Panc1 (cell line): ENCODE measurements around the gene NRDC. TPM values are rescaled to one million over a fixed set of nuclear protein-coding genes. Genes with fewer than 3 reads are reported as not detected.

Experiments
- ATAC-seq: fragments of 200-7000 bp; cut with Tn5 transposase; 2 replicates; pipeline ENCODE4 v1.9.1; 2020; ENCODE audit warnings: mild to moderate bottlenecking, moderate library complexity
- BruUV-seq: library from RNA; stranded (reverse); fragments of 400-500 nt; replicated peaks from 2 replicates; lab custom pipeline; 2021; lab: Mats Ljungman, UMichigan
- CTCF ChIA-PET: fragments of 300-600 bp; sonication (Branson Sonifier 250); formaldehyde crosslinking; loops from one replicate; lab custom pipeline; 2022; ENCODE audit warnings: antibody characterized with exemption; lab: Charles Lee
- POLR2A ChIA-PET: fragments of 300-600 bp; sonication (Branson Sonifier 250); formaldehyde crosslinking; loops from one replicate; lab custom pipeline; 2022; ENCODE audit warnings: antibody characterized with exemption; lab: Charles Lee
- DNase-seq: peaks from one replicate; pipeline ENCODE4 v3.0.0-alpha.2; 2010; ENCODE audit warnings: low read depth, low spot score
- H3K27ac ChIP-seq: 2 replicates; pipeline ENCODE4 v1.5.1; 2011; ENCODE audit warnings: mild to moderate bottlenecking, low read length, inconsistent platforms
- H3K27me3 ChIP-seq: fragments of 200-500 bp; sonication (Bioruptor generic); 2 replicates; pipeline ENCODE4 v1.6.0; 2014; ENCODE audit warnings: low read length, inconsistent platforms; ENCODE audit not compliant: control insufficient read depth, insufficient read depth
- H3K36me3 ChIP-seq: fragments of 200-500 bp; sonication (Bioruptor generic); 2 replicates; pipeline ENCODE4 v1.5.1; 2014; ENCODE audit warnings: inconsistent platforms, mild to moderate bottlenecking, low read length, moderate library complexity; ENCODE audit not compliant: control insufficient read depth, insufficient read depth
- H3K4me1 ChIP-seq: 2 replicates; pipeline ENCODE4 v1.5.1; 2011; ENCODE audit warnings: inconsistent platforms, mild to moderate bottlenecking, low read length, moderate library complexity; ENCODE audit not compliant: control insufficient read depth, insufficient read depth
- H3K4me3 ChIP-seq, 2 experiments: 2 replicates each; pipeline ENCODE4 v1.5.1; 2011 to 2012; ENCODE audit warnings: low read depth in 2 of 2, low read length in 2 of 2, mild to moderate bottlenecking in 2 of 2, inconsistent platforms in 1 of 2, moderate library complexity in 1 of 2
- H3K9me3 ChIP-seq: fragments of 200-500 bp; sonication (Bioruptor generic); 2 replicates; pipeline ENCODE4 v1.5.1; 2014; ENCODE audit warnings: low read depth, mild to moderate bottlenecking, inconsistent platforms, low read length, moderate library complexity; ENCODE audit not compliant: control insufficient read depth, insufficient read depth
- POLR2AphosphoS5 ChIP-seq: IDR thresholded peaks from 2 replicates; pipeline ENCODE4 v1.6.1; 2012; ENCODE audit warnings: mild to moderate bottlenecking, low read depth, low read length, moderate library complexity
- SIN3A ChIP-seq: IDR thresholded peaks from 2 replicates; pipeline ENCODE4 v1.6.1; 2012; ENCODE audit warnings: low read depth, mild to moderate bottlenecking, low read length, moderate library complexity, borderline replicate concordance; ENCODE audit not compliant: insufficient read depth
- TCF7L2 ChIP-seq: IDR thresholded peaks from 2 replicates; pipeline ENCODE4 v1.6.1; 2011; ENCODE audit warnings: mild to moderate bottlenecking, low read depth, low read length, inconsistent platforms
- in situ Hi-C: cut with HindIII; loops from 2 replicates; pipeline ENCODE4 v1.10.0; 2016; ENCODE audit warnings: low sequenced_read_pairs, low pct_unique_long_range_greater_than_20kb
- intact Hi-C: fragments of 100-400 bp; cut with micrococcal nuclease; formaldehyde crosslinking; loops from one replicate; pipeline ENCODE4 v1.10.0; 2022; ENCODE audit not compliant: unreplicated experiment
- total RNA-seq: library from RNA; stranded (reverse); gene quantifications from one replicate; pipeline ENCODE4 v1.2.1, GENCODE V29; 2021; ENCODE audit not compliant: unreplicated experiment
- TF ChIP-seq, protein P1 (sequence below), 2 experiments: IDR thresholded peaks; 2 replicates each; pipeline ENCODE4 v1.6.1; 2011 to 2012; ENCODE audit warnings: low read depth in 2 of 2, control low read depth in 1 of 2, low read length in 1 of 2, mild to moderate bottlenecking in 1 of 2, moderate library complexity in 1 of 2; ENCODE audit not compliant: insufficient read depth in 1 of 2
- TF ChIP-seq, protein P2 (sequence below): fragments of 450-650 bp; IDR thresholded peaks from 2 replicates; pipeline ENCODE4 v1.5.1; 2017; ENCODE audit warnings: mild to moderate bottlenecking

Gene NRDC
- total RNA-seq, 1 experiment from 2014 or later = 180 TPM

DNA sequence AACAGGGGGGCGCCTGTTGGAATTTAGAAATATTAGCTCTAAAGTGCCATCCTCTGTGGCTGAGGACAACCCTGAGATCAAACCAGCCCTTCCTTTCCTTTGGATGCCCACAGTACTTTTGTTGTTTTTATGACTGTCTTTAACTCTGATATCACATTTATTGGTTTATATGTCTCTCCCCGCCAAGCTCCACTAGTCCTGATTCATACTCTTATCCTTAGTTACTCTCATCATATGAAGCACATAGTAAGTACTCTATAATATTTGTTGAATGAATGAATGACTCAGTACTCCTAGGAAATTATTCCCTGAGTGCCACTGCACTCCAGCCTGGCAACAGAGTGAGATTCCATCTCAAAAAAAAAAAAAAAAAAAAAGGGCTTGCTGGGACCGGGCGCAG, 22.6 kb upstream of the NRDC start:
- no TSS peak for BruUV-seq
- no peak for DNase-seq
- intact Hi-C loops = no loop called here
- POLR2A ChIA-PET = no interaction called here
- Histone ChIP-seq H3K27me3 (no peaks in the 10 kb centered on the region), H3K27ac (no peak overlapping the region), H3K36me3 (no peaks in the 10 kb centered on the region), H3K4me3 (no peak overlapping the region), H3K4me1 (peaks cover 3% of the 10 kb centered on the region; the same call in 1 of the 2 replicates), H3K9me3 (no peaks in the 10 kb centered on the region)
- CTCF ChIA-PET = interaction anchor here (0.6 kb wide), 1 partner anchor 9 kb away, joined by 3 read pairs; no protein-coding TSS in a partner anchor
- TF ChIP-seq, protein P1, sequence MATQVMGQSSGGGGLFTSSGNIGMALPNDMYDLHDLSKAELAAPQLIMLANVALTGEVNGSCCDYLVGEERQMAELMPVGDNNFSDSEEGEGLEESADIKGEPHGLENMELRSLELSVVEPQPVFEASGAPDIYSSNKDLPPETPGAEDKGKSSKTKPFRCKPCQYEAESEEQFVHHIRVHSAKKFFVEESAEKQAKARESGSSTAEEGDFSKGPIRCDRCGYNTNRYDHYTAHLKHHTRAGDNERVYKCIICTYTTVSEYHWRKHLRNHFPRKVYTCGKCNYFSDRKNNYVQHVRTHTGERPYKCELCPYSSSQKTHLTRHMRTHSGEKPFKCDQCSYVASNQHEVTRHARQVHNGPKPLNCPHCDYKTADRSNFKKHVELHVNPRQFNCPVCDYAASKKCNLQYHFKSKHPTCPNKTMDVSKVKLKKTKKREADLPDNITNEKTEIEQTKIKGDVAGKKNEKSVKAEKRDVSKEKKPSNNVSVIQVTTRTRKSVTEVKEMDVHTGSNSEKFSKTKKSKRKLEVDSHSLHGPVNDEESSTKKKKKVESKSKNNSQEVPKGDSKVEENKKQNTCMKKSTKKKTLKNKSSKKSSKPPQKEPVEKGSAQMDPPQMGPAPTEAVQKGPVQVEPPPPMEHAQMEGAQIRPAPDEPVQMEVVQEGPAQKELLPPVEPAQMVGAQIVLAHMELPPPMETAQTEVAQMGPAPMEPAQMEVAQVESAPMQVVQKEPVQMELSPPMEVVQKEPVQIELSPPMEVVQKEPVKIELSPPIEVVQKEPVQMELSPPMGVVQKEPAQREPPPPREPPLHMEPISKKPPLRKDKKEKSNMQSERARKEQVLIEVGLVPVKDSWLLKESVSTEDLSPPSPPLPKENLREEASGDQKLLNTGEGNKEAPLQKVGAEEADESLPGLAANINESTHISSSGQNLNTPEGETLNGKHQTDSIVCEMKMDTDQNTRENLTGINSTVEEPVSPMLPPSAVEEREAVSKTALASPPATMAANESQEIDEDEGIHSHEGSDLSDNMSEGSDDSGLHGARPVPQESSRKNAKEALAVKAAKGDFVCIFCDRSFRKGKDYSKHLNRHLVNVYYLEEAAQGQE (IDR thresholded peaks at IDR 0.05; ENCODE audit: insufficient read depth in 1 of 2, low read depth in 2 of 2, low read length in 1 of 2) = no peak
- no peak for TF ChIP-seq SIN3A
- TF ChIP-seq TCF7L2 = no peak
- TF ChIP-seq POLR2AphosphoS5 = no peak
- TF ChIP-seq, protein P2, sequence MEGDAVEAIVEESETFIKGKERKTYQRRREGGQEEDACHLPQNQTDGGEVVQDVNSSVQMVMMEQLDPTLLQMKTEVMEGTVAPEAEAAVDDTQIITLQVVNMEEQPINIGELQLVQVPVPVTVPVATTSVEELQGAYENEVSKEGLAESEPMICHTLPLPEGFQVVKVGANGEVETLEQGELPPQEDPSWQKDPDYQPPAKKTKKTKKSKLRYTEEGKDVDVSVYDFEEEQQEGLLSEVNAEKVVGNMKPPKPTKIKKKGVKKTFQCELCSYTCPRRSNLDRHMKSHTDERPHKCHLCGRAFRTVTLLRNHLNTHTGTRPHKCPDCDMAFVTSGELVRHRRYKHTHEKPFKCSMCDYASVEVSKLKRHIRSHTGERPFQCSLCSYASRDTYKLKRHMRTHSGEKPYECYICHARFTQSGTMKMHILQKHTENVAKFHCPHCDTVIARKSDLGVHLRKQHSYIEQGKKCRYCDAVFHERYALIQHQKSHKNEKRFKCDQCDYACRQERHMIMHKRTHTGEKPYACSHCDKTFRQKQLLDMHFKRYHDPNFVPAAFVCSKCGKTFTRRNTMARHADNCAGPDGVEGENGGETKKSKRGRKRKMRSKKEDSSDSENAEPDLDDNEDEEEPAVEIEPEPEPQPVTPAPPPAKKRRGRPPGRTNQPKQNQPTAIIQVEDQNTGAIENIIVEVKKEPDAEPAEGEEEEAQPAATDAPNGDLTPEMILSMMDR = no peak
- in situ Hi-C loops = no loop called here
- ATAC-seq = no peak

DNA sequence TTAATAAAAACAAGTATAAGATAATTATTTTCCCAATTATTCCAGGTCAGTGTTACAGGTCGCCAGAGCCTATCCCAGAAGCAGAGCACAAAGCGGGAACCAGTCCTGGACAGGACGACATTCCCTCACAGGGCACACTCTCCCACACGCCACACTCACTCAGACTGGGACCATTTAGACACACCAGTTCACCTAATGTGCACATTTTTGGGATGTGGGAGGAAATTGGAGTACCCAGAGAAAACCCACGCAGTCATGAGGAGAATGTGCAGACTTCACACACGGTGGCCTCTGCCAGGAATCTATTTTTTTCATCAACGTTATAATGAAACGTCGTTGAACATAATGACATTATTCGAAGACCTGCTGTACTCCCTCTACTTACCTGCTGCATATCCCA, 20.5 kb upstream of the NRDC start:
- POLR2A ChIA-PET = no interaction called here
- in situ Hi-C loops = no loop called here
- no peak for DNase-seq
- intact Hi-C loops = no loop called here
- no peak overlapping the region for H3K27ac ChIP-seq
- peaks cover 3% of the 10 kb centered on the region; the same call in 1 of the 2 replicates for H3K4me1 ChIP-seq
- H3K9me3 ChIP-seq = no peaks in the 10 kb centered on the region
- no peaks in the 10 kb centered on the region for H3K27me3 ChIP-seq
- TF ChIP-seq SIN3A (no peak), TCF7L2 (no peak), POLR2AphosphoS5 (no peak)
- TF ChIP-seq, protein P2 = no peak
- TF ChIP-seq, protein P1 (IDR thresholded peaks at IDR 0.05; ENCODE audit: insufficient read depth in 1 of 2, low read depth in 2 of 2, low read length in 1 of 2) = no peak
- ATAC-seq = no peak
- CTCF ChIA-PET = no interaction called here
- no peak overlapping the region for H3K4me3 ChIP-seq
- BruUV-seq = no TSS peak
- H3K36me3 ChIP-seq = no peaks in the 10 kb centered on the region
